Hippocampal formation (tissue), 2 donors: ENCODE data around the gene ARL8B.
"Not testable (repeated sequence)": the region's sequence is repeated elsewhere in the genome, so short reads cannot be mapped to it uniquely, and the experiment has no call there.

Source experiments
- DNase-seq, 2 donors: peaks; one replicate each; lab custom pipeline; 2025; lab: John Stamatoyannopoulos, UW

Gene ARL8B

GRCh38 chr3:5122030-5122740 is at the start of gene ARL8B:
TSS of gene ARL8B (plus strand) at chr3:5122292. CDS start at chr3:5122466, 174 bp downstream.
- DNase-seq = peak; percentile 70 to 88

- DNase-seq = no peak
These were observed 48.6 kb upstream of the ARL8B start for GRCh38 chr3:5073374-5074085.

GRCh38 chr3:5078151-5078550 is 43.9 kb upstream of the ARL8B start:
- no peak for DNase-seq

GRCh38 chr3:5079761-5080160 is 42.3 kb upstream of the ARL8B start:
- DNase-seq = no peak

- DNase-seq = no peak
These were observed 41.1 kb upstream of the ARL8B start for GRCh38 chr3:5080779-5081550.

- not testable (repeated sequence) for DNase-seq
These were observed 39.9 kb upstream of the ARL8B start for GRCh38 chr3:5081973-5082788.

- DNase-seq = no peak
These were observed 39.3 kb upstream of the ARL8B start for GRCh38 chr3:5082789-5083115.

- DNase-seq = no peak
These were observed 37.9 kb upstream of the ARL8B start for GRCh38 chr3:5084224-5084623.

GRCh38 chr3:5086708-5087107 is 35.4 kb upstream of the ARL8B start:
- no peak for DNase-seq

GRCh38 chr3:5087209-5087608 is 34.9 kb upstream of the ARL8B start:
- DNase-seq = no peak

- no peak for DNase-seq
These were observed 31.9 kb upstream of the ARL8B start for GRCh38 chr3:5090197-5090596.

GRCh38 chr3:5092018-5092417 is 30.1 kb upstream of the ARL8B start:
- no peak for DNase-seq

- DNase-seq = no peak
These were observed 28.4 kb upstream of the ARL8B start for GRCh38 chr3:5093731-5094130.

- no peak for DNase-seq
These were observed 26.2 kb upstream of the ARL8B start for GRCh38 chr3:5095886-5096285.

GRCh38 chr3:5096336-5097008 is 25.6 kb upstream of the ARL8B start:
- DNase-seq = no peak

GRCh38 chr3:5098346-5098745 is 23.7 kb upstream of the ARL8B start:
- DNase-seq = no peak

- DNase-seq = no peak
These were observed 19.6 kb upstream of the ARL8B start for GRCh38 chr3:5102532-5102931.

- DNase-seq = no peak
These were observed 18.3 kb upstream of the ARL8B start for GRCh38 chr3:5103743-5104142.

GRCh38 chr3:5105050-5105449 is 17.0 kb upstream of the ARL8B start:
- DNase-seq = no peak

GRCh38 chr3:5106371-5106770 is 15.7 kb upstream of the ARL8B start:
- DNase-seq = not testable (repeated sequence)

- not testable (repeated sequence) for DNase-seq
These were observed 15.2 kb upstream of the ARL8B start for GRCh38 chr3:5106933-5107334.
